ENCODE data around the gene PPAT.

The PPAT gene

GRCh38 chr4:56435140-56435926 lies at the start of gene PPAT:
PPAT (minus strand) TSS chr4:56435615; CDS start chr4:56435477, 138 bp downstream.
- H3K4me3 ChIP-seq (ENCODE audit: low read length) = peak within 1 kb of the TSS; percentile 95
- DNase-seq (ENCODE audit: low read depth) = peak; percentile 100
- peak; percentile 4 for TF ChIP-seq CTCF (IDR thresholded peaks at IDR 0.05; ENCODE audit: insufficient read depth, low read depth, low read length, missing control alignments)

GRCh38 chr4:56480691-56481090 lies 45.3 kb upstream of the PPAT start:
- no peak for DNase-seq (ENCODE audit: low read depth)
- no peak overlapping the region for H3K4me3 ChIP-seq (ENCODE audit: low read length)
- TF ChIP-seq CTCF (IDR thresholded peaks at IDR 0.05; ENCODE audit: insufficient read depth, low read depth, low read length, missing control alignments) = no peak

- no peak overlapping the region for H3K4me3 ChIP-seq (ENCODE audit: low read length)
- TF ChIP-seq CTCF (IDR thresholded peaks at IDR 0.05; ENCODE audit: insufficient read depth, low read depth, low read length, missing control alignments) = no peak
- DNase-seq (ENCODE audit: low read depth) = no peak
Observed at GRCh38 chr4:56477192-56477702, 41.8 kb upstream of the PPAT start.

GRCh38 chr4:56475917-56476316 lies 40.5 kb upstream of the PPAT start:
- TF ChIP-seq CTCF (IDR thresholded peaks at IDR 0.05; ENCODE audit: insufficient read depth, low read depth, low read length, missing control alignments) = no peak

GRCh38 chr4:56469489-56470210 lies 34.2 kb upstream of the PPAT start:
- DNase-seq (ENCODE audit: low read depth) = peak; percentile 14
- TF ChIP-seq CTCF (IDR thresholded peaks at IDR 0.05; ENCODE audit: insufficient read depth, low read depth, low read length, missing control alignments) = no peak
- H3K4me3 ChIP-seq (ENCODE audit: low read length) = no peak overlapping the region

More at GRCh38 chr4:56475917-56476316, 40.5 kb upstream of the PPAT start:
- DNase-seq (ENCODE audit: low read depth) = no peak
- H3K4me3 ChIP-seq (ENCODE audit: low read length) = no peak overlapping the region

- no peak for TF ChIP-seq CTCF (IDR thresholded peaks at IDR 0.05; ENCODE audit: insufficient read depth, low read depth, low read length, missing control alignments)
- DNase-seq (ENCODE audit: low read depth) = peak; percentile 75
- peak overlapping the region; percentile 90 for H3K4me3 ChIP-seq (ENCODE audit: low read length)
Observed at GRCh38 chr4:56468097-56468422, 32.6 kb upstream of the PPAT start.

Measured in epithelial cell of esophagus (primary cell).